Hepatocyte (in vitro differentiated cells): ENCODE results near the gene VPS33B.

Experiments used
- CTCF ChIP-seq: fragments of 200-600 bp; sonication (generic); IDR thresholded peaks from 2 replicates; pipeline ENCODE4 v1.5.1; 2016; ENCODE audit warnings: antibody characterized with exemption, mild to moderate bottlenecking; ENCODE audit not compliant: poor library complexity
- EZH2 ChIP-seq: fragments of 200-600 bp; sonication (generic); IDR thresholded peaks from 2 replicates; pipeline ENCODE4 v1.6.1; 2016; ENCODE audit warnings: antibody characterized with exemption, mild to moderate bottlenecking, borderline replicate concordance
- EZH2phosphoT487 ChIP-seq: fragments of 200-600 bp; sonication (generic); IDR thresholded peaks from one replicate; pipeline ENCODE4 v1.6.1; 2018; ENCODE audit warnings: antibody characterized with exemption, mild to moderate bottlenecking, low read depth, moderate library complexity; ENCODE audit not compliant: unreplicated experiment, severe bottlenecking

- TF ChIP-seq EZH2 (no peak), CTCF (no peak), EZH2phosphoT487 (no peak)
These were observed 4.7 kb downstream of the VPS33B start for GRCh38 chr15:91017716-91018115.
